Right lobe of liver (tissue), 4 donors: ENCODE results near the gene ONECUT2.

Experiments used
- POLR2A ChIP-seq: fragments of 450-650 bp; IDR thresholded peaks from one replicate; pipeline ENCODE4 v1.6.1; 2017; ENCODE audit warnings: antibody characterized with exemption, mild to moderate bottlenecking
- TF ChIP-seq, protein P1 (sequence below), 4 donors: fragments of 200-600 bp in 3 of 4; fragments of 450-650 bp in 1 of 4; IDR thresholded peaks; one replicate each; pipeline versions ENCODE4 v1.5.1 to v1.8.0; 2016 to 2022; ENCODE audit warnings: antibody characterized with exemption in 4 of 4, mild to moderate bottlenecking in 2 of 4
- donor health status: DM: no; HTN: no; CAD: no.
- donor health status: DM: no; HTN: no; CAD: no.
- donor health status: DM: no; HTN: yes; CAD: no.

DNA sequence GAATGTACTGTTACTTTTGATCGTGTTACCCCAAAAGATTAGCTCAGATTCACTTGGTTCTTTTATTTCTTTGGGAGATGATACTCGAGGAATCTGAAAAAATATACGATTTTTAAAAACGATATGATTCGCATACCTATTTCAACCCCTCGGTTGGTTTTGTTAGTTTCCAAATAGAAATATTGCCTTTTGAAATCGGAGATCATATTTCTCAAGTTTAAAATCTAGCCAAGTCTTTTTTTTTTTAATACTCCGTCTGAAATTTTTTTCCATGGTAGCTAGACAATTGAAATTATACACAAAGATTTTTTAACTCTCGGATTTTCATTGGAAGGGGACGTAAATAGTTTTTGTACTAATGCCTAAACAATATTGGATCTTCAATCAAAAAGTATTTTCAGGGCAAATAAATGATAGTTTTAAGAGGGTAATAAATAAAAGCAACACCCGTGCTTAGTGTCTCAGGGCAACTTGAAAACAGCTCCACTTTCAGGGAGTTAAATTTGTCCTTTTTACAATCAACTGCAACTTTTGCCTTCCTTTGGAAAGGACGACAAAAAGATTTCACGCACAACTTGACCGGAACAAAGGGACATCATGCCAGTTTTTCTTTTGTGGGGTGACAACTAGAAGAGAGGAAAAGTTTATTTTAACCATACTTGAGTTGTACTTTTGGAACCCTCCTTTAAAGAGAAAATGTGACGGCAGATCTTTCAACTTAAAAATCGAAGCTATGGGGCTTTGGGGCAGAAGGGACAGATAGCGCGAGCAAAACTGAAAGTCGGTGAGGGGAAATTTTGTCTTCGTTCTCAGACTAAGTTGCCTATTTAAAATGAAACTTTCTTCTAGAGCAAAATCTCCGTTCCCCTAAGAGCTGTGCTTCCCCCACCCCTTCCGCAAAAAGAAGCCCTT is 5.8 kb upstream of the ONECUT2 start:
- TF ChIP-seq, protein P1, sequence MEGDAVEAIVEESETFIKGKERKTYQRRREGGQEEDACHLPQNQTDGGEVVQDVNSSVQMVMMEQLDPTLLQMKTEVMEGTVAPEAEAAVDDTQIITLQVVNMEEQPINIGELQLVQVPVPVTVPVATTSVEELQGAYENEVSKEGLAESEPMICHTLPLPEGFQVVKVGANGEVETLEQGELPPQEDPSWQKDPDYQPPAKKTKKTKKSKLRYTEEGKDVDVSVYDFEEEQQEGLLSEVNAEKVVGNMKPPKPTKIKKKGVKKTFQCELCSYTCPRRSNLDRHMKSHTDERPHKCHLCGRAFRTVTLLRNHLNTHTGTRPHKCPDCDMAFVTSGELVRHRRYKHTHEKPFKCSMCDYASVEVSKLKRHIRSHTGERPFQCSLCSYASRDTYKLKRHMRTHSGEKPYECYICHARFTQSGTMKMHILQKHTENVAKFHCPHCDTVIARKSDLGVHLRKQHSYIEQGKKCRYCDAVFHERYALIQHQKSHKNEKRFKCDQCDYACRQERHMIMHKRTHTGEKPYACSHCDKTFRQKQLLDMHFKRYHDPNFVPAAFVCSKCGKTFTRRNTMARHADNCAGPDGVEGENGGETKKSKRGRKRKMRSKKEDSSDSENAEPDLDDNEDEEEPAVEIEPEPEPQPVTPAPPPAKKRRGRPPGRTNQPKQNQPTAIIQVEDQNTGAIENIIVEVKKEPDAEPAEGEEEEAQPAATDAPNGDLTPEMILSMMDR (IDR thresholded peaks at IDR 0.05): no peak
- TF ChIP-seq POLR2A: no peak
